Smooth muscle cell (in vitro differentiated cells): ENCODE measurements around the gene UBE2QL1. TPM values are rescaled to one million over a fixed set of nuclear protein-coding genes. Genes with fewer than 3 reads are reported as not detected.

ENCODE experiments used
- DNase-seq: peaks from one replicate; lab custom pipeline; 2025; ENCODE audit not compliant: unreplicated experiment; lab: John Stamatoyannopoulos, UW
- H2AFZ ChIP-seq: fragments of 200-600 bp; sonication (generic); 2 replicates; pipeline ENCODE4 v1.6.0; 2016; ENCODE audit warnings: antibody characterized with exemption, low read depth, mild to moderate bottlenecking
- H3F3A ChIP-seq: fragments of 200-600 bp; sonication (generic); 2 replicates; pipeline ENCODE4 v1.6.0; 2017; ENCODE audit warnings: antibody characterized with exemption, low read depth
- H3K27ac ChIP-seq: fragments of 200-600 bp; sonication (generic); 2 replicates; pipeline ENCODE4 v1.5.1; 2016; ENCODE audit warnings: low read depth, mild to moderate bottlenecking
- H3K27me3 ChIP-seq: fragments of 200-600 bp; sonication (generic); 2 replicates; pipeline ENCODE4 v1.6.1; 2016; ENCODE audit warnings: low read depth, mild to moderate bottlenecking
- H3K36me3 ChIP-seq: fragments of 200-600 bp; sonication (generic); 2 replicates; pipeline ENCODE4 v1.5.1; 2016; ENCODE audit warnings: low read depth
- H3K4me1 ChIP-seq: fragments of 200-600 bp; sonication (generic); 2 replicates; pipeline ENCODE4 v1.5.1; 2016; ENCODE audit warnings: low read depth
- H3K4me2 ChIP-seq: fragments of 200-600 bp; sonication (generic); 2 replicates; pipeline ENCODE4 v1.6.0; 2016; ENCODE audit warnings: mild to moderate bottlenecking
- H3K4me3 ChIP-seq: fragments of 200-600 bp; sonication (generic); 2 replicates; pipeline ENCODE4 v1.5.1; 2016; ENCODE audit warnings: mild to moderate bottlenecking
- H3K79me2 ChIP-seq: fragments of 200-600 bp; sonication (generic); 2 replicates; pipeline ENCODE4 v1.6.0; 2016; ENCODE audit warnings: low read depth, mild to moderate bottlenecking
- H3K9ac ChIP-seq: fragments of 200-600 bp; sonication (generic); 2 replicates; pipeline ENCODE4 v1.6.0; 2016; ENCODE audit warnings: low read depth
- H3K9me3 ChIP-seq: fragments of 200-600 bp; sonication (generic); replicated peaks from 2 replicates; pipeline ENCODE4 v1.5.1; 2016; ENCODE audit warnings: low read depth
- H4K20me1 ChIP-seq: fragments of 200-600 bp; sonication (generic); 2 replicates; pipeline ENCODE4 v1.6.0; 2016; ENCODE audit warnings: low read depth
- CTCF ChIP-seq: fragments of 200-600 bp; sonication (generic); IDR thresholded peaks from 2 replicates; pipeline ENCODE4 v1.5.1; 2017; ENCODE audit warnings: borderline replicate concordance, mild to moderate bottlenecking, antibody characterized with exemption; ENCODE audit not compliant: insufficient read depth, poor library complexity, severe bottlenecking
- WGBS: methylation state at CpG from one replicate; pipeline ENCODE4 v1.1.7; 2016; ENCODE audit warnings: low lambda C conversion rate; 5-methylcytosine and 5-hydroxymethylcytosine counted together
- polyA plus RNA-seq: library from polyadenylated mRNA; unstranded; fragments of >200 nt; fragmentation: Nextera tagmentation; extraction: Ambion mirVana; gene quantifications from 2 replicates; pipeline ENCODE4 v1.2.1, GENCODE V29; 2016
- total RNA-seq: library from RNA; depleted of rRNA; stranded (reverse); fragments of >200 nt; gene quantifications from 2 replicates; pipeline ENCODE4 v1.2.3, GENCODE V29; 2014

The UBE2QL1 gene
- total and polyA plus RNA-seq, 2 experiments from 2014 or later, result 1.2 to 1.3 TPM

GRCh38 chr5:6424700-6425099, 24.0 kb upstream of the UBE2QL1 start:
- Histone ChIP-seq H4K20me1 (no peaks in the 10 kb centered on the region), H3K9ac (no peak overlapping the region), H3K27me3 (peaks cover 13% of the 10 kb centered on the region), H3K36me3 (no peaks in the 10 kb centered on the region), H3K4me3 (no peak overlapping the region), H3K4me1 (no peaks in the 10 kb centered on the region), H2AFZ (no peak overlapping the region), H3K79me2 (no peaks in the 10 kb centered on the region), H3K27ac (no peak overlapping the region), H3K9me3 (no peaks in the 10 kb centered on the region), H3F3A (no peaks in the 10 kb centered on the region), H3K4me2 (no peak overlapping the region)
- no peak for TF ChIP-seq CTCF
- no peak for DNase-seq

DNA sequence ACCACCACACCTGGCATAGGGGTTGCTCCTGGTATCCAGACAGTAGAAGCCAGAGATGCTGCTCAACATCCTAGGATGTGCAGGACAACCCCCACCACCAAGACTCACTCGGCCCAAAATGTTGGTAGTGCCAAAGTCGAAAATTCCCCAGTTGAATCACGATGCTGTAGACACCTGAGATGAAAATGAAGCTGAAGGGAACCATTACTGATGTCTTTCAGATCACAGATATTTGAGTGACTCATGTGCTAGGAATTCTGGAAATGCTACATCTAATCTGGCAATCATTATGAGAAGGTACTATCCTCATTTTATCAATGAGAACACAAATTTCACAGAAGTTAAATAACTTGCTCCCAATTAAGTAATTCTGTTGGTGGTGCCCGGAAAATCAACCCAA, 21.0 kb upstream of the UBE2QL1 start:
- no peaks in the 10 kb centered on the region for H3F3A ChIP-seq
- H2AFZ ChIP-seq, result no peak overlapping the region
- no peaks in the 10 kb centered on the region for H3K79me2 ChIP-seq
- H3K36me3 ChIP-seq, result no peaks in the 10 kb centered on the region
- H4K20me1 ChIP-seq, result no peaks in the 10 kb centered on the region
- H3K4me3 ChIP-seq, result no peak overlapping the region
- H3K27ac ChIP-seq, result no peak overlapping the region
- no peak for TF ChIP-seq CTCF
- no peaks in the 10 kb centered on the region for H3K4me1 ChIP-seq
- 83% methylated on average over 4 of the region's 4 CpGs for WGBS
- H3K4me2 ChIP-seq, result no peak overlapping the region
- peaks cover 15% of the 10 kb centered on the region for H3K27me3 ChIP-seq
- no peaks in the 10 kb centered on the region for H3K9me3 ChIP-seq
- no peak overlapping the region for H3K9ac ChIP-seq
- no peak for DNase-seq

DNA sequence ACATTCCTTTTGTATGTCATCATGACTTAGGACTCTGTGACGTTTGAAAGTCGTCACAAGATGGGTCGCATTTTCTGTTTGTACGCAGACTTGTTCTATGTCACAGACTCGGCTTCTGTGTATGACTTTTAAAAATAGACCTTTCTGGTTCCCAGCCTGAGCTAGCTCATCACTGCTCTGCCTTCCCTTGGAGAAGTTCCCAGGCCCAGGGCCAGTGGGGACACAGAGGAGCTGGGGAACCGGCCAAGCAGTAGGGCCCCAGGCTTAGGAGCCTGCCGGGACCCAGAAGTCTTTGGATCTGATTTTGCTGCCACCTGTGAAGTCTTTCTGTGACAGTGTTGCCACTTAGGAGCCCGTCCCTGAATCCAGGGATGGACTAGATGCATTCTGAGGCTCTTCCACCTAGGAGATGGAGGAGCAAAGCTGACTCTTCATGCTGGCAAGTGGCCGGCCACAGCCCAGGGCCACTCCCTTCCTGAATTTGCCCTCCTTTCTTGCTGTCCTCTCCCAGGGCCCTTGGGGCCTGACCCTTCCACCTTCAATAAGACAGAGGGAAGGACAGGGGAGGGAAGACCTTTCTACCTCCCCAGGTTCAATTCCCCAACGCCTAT, 18.1 kb upstream of the UBE2QL1 start:
- no peaks in the 10 kb centered on the region for H3F3A ChIP-seq
- DNase-seq, result no peak
- H4K20me1 ChIP-seq, result no peaks in the 10 kb centered on the region
- no peak for TF ChIP-seq CTCF
- no peaks in the 10 kb centered on the region for H3K4me1 ChIP-seq
- H3K4me3 ChIP-seq, result no peak overlapping the region
- H2AFZ ChIP-seq, result no peak overlapping the region
- H3K79me2 ChIP-seq, result no peaks in the 10 kb centered on the region
- H3K27ac ChIP-seq, result no peak overlapping the region
- peaks cover 21% of the 10 kb centered on the region for H3K27me3 ChIP-seq
- no peak overlapping the region for H3K9ac ChIP-seq
- WGBS, result 84% methylated on average over 10 of the region's 10 CpGs
- no peaks in the 10 kb centered on the region for H3K36me3 ChIP-seq
- H3K4me2 ChIP-seq, result no peak overlapping the region
- no peaks in the 10 kb centered on the region for H3K9me3 ChIP-seq
